Hippocampal formation (tissue), 2 donors: ENCODE results near the gene AP4B1.
"Not testable (repeated sequence)": the region's sequence is repeated elsewhere in the genome, so short reads cannot be mapped to it uniquely, and the experiment has no call there.

Source experiments
- DNase-seq, 2 donors: peaks; one replicate each; lab custom pipeline; 2025; lab: John Stamatoyannopoulos, UW

Gene AP4B1

GRCh38 chr1:113858418-113858817 lies 46.2 kb downstream of the AP4B1 start:
- no peak for DNase-seq

DNA sequence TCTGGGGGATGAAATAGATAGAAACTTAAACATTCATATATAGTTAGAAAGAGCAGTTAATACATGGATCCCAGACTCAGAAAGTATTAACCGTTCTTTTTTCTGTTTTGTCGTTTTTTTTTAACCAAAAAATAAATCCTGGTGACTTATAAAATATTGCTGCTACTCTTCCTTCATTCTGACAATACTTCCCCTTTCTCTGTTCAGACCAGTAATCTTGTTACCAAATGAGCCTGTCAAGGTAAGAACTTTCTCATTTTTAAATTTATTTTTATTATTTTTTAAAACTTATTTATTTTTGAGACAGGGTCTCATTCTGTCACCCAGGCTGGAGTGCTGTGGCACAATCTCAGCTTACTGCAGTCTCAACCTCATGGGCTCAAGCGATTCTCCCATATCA lies 46.8 kb downstream of the AP4B1 start:
- DNase-seq = no peak

DNA sequence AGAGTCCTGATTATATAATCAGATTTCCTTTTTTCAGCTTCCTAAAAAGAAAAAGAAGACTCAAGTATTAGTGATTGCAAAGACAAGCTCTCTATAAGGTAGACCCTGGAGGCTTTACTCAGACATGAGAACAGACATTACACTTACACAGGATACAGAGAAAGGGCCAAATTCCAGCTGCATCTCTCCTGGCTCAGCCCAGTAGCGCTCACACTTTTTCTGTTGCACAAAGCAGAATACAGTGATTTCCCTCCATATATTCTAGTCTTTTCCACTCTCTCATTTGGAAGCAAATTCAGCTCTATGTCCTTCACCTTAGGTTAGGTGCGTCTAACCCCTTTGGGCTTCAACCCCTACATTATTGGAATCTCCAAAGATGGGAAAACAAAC lies 48.2 kb downstream of the AP4B1 start:
- no peak for DNase-seq

DNA sequence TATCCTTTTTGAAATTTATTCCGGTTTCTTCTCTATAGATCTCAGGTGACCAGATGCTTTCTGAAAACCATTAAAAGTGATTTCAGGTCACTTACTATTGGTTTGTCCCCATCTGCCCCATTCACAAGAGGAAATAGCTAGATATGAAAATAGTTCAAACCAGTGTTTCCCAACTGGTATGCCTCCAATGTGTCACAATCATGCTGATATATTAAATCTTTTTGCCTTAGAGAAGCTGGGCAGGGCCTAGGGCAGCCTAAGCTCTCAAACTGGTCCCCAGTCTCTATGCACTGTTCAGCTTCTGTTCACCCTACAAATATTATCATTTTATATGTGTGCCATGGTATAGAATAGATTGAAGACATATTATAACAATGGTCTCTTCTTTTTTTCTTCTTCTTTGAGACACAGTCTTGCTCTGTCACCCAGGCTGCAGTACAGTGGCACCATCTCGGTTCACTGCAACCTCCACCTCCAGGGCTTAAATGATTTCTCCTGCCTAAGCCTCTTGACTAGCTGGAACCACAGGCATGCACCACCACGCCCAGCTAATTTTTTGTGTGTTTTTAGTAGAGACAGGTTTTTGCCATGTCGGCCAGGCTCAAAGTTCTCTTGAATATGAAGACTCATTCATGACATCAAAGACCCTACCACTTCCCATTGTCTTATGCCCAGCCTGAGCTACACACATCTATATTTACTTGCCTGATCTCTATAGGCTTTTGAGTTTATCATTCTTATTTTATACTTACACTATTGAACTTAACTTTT lies 48.8 kb downstream of the AP4B1 start:
- DNase-seq = no peak

- no peak for DNase-seq
These were observed 50.4 kb downstream of the AP4B1 start for GRCh38 chr1:113854234-113854633.

DNA sequence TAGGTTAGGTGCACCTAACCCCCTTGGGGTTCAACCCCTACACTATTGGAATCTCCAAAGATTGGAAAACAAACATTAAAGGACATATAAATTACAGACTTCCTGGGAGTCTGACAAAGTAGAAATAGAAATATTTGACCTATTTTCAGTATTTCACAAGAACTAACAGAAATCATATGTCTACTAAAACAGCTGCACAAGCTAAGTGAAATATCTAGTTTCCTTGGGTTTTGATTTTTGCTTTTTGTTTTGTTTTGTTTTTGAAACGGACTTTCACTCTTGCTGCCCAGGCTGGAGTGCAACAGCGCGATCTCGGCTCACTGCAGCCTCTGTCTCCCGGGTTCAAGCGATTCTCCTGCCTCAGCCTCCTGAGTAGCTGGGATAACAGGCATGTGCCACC lies 51.9 kb downstream of the AP4B1 start:
- DNase-seq = not testable (repeated sequence)

- DNase-seq = no peak
These were observed 54.3 kb downstream of the AP4B1 start for GRCh38 chr1:113850127-113850796.

- DNase-seq = no peak
These were observed 55.5 kb downstream of the AP4B1 start for GRCh38 chr1:113849072-113849471.

GRCh38 chr1:113846391-113847035 lies 58.1 kb downstream of the AP4B1 start:
- no peak for DNase-seq
